ENCODE results near the gene MAP2K7. TPM values are rescaled to one million over a fixed set of nuclear protein-coding genes. Genes with fewer than 3 reads are reported as not detected.

MAP2K7 gene
- 10 to 100 TPM in 1 of 2 donors, 1 to 10 TPM in 1; 8.6 to 11.0 TPM for total RNA-seq

GRCh38 chr19:7903244-7904073, at the start of gene MAP2K7:
MAP2K7 (plus strand) TSS chr19:7903877; CDS start chr19:7903945, 68 bp downstream.

GRCh38 chr19:7874076-7874896, 29.4 kb upstream of the MAP2K7 start, which contains the start of gene PRR36:
PRR36 (minus strand) TSS chr19:7874390; CDS start chr19:7873689, 701 bp downstream.

DNA sequence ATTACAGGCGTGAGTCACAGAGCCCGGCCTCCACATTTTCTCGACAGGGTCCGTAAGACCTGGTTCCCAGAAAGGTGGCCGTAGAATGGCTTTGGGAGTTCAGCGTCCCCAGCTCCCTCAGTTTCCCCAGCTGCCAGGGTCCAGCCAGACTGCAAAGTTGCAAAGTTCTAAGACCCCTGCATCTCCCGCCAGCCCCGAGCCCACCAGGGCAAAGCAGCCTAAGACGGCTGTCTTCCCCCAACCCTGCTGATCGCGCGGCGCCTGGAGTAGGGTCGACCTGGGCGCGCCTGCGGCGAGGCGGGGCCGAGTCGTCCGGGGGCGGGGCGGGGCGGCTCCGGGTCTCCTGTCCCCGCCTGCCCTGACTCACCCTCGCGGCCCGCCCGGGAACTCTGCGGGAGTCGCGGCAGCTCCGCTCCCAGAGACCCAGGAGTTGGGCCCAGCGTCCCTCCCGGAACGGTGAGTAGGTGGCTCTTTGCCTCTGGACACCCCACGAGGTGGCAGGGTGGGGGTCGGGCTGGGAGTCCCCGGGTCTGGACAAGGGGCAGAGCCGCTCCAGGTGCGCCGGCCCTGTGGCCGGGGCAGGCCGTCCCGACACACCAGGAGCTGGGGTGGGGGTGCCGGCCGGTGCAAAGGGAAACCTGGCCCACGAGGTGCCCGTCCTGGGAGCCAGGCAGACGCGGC, 15.4 kb upstream of the MAP2K7 start, which contains the start of gene LRRC8E:
LRRC8E (plus strand) TSS at position 366 of the 681 bp plus-strand sequence. CDS start 7,094 bp downstream, outside the sequence.

GRCh38 chr19:7914598-7915045, 10.9 kb downstream of the MAP2K7 start, which contains the start of gene TGFBR3L:
TGFBR3L (plus strand) TSS chr19:7914830.

DNA sequence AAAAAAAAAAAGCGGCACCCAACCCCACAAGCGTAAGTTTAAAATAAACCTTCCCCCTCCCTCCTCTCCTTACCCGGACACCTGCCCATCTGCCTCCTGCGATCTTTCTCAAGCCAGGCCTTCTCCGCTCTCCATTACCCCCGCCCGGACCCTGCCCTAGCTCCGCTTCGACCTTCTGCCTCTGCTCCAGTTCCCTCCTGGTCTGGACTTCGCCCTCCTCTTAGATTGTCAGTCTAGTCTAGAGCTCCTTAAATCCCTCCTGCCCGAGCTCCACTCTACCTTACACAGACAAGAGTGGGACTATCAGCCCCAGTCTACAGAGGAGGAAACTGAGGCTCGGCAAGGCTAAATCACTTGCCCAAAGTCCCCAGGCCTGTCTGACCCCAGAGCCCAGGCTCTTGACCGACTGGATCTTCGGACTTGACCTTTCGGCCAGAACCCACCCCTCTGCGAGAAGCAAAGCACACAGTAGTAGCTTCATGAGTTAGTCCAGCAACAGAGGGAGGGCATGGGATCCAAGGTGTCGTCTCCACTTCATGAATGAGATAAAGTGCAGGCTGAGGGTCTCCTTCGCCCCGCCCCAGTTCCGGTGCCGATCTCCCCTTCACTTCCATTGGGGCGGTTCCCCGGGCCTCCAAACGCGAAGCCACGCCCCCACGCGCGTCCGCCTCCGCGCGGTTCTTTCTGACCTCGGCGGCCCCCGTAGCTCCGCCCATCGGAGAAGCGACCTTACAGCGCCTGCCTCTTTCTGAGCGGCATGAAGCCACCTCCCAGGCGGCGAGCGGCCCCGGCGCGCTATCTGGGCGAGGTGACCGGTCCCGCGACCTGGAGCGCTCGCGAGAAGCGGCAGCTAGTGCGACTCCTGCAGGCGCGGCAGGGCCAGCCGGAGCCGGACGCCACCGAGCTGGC, 16.2 kb downstream of the MAP2K7 start, which contains the start of gene SNAPC2:
SNAPC2 (plus strand) TSS at position 729 of the 909 bp plus-strand sequence; CDS start at position 758, 29 bp downstream.

DNA sequence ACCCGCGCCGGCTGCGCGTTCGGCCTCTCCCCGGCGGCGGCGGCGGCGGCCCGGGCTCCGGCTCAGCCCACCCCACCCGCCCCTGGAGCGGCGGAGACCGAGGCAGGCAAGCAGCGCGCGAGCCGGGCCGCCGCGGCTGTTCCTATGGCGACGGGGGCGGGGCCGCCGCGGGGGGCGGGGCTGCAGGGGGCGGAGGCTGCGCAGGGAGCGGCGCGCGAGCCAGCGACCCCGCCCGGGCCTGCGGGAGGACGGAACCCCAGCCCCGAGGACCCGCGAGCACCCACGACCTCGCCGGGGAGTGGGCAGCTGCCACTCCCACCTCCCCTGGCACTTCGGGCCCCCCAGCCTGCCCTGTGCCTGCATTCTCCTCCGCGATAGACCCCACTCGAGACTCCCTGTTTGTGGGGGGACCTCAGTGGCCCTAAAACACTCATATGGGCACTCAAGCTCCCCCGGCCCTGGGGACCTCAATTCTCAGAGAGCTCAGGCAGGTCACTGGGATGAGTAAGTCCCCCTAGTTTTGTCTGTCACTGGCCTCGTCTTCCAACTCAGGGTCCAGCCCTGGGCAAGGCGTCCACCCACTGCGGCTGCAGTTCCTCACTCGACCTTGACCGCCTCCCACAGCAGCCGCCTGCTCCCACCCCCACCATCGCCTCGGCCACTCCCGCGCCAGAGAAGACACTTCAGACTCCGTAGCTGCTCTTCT, 22.5 kb downstream of the MAP2K7 start, which contains the start of gene CTXN1:
CTXN1 (minus strand) TSS at position 115 of the 706 bp plus-strand sequence. CDS start 597 bp downstream, outside the sequence.

GRCh38 chr19:7943444-7944176, 39.9 kb downstream of the MAP2K7 start, which contains the start of gene TIMM44:
TIMM44 (minus strand) TSS chr19:7943666; CDS start chr19:7943651, 15 bp downstream.

Other genes starting within 250 kb of the MAP2K7 start
- gene RETN, start 234.8 kb upstream of the MAP2K7 start, total RNA-seq, result not detected
- gene MCEMP1, start 226.8 kb upstream of the MAP2K7 start, total RNA-seq, result not detected
- 10 to 100 TPM; 17.2 to 19.3 TPM for gene TRAPPC5, start 223.0 kb upstream of the MAP2K7 start, total RNA-seq
- not detected for gene FCER2, start 201.7 kb upstream of the MAP2K7 start, total RNA-seq
- not detected for gene CLEC4G, start 171.8 kb upstream of the MAP2K7 start, total RNA-seq
- not detected for gene CD209, start 156.3 kb upstream of the MAP2K7 start, total RNA-seq
- gene CLEC4M, start 140.6 kb upstream of the MAP2K7 start, total RNA-seq, result not detected
- gene EVI5L, start 73.7 kb upstream of the MAP2K7 start, total RNA-seq, result 10 to 100 TPM; 11.3 to 18.9 TPM
- gene PRR36, start 29.5 kb upstream of the MAP2K7 start, total RNA-seq, result not detected
- 1 to 10 TPM; 2.1 to 6.0 TPM for gene LRRC8E, start 15.4 kb upstream of the MAP2K7 start, total RNA-seq
- under 1 TPM in 1 of 2 donors, not detected in 1; 0.67 TPM for gene TGFBR3L, start 11.0 kb downstream of the MAP2K7 start, total RNA-seq
- gene SNAPC2, start 16.5 kb downstream of the MAP2K7 start, total RNA-seq, result 10 to 100 TPM; 19.3 to 25.3 TPM
- gene CTXN1, start 22.3 kb downstream of the MAP2K7 start, total RNA-seq, result under 1 TPM; 0.33 to 0.34 TPM
- 10 to 100 TPM; 38.2 to 57.9 TPM for gene TIMM44, start 39.8 kb downstream of the MAP2K7 start, total RNA-seq
- 10 to 100 TPM; 27.2 to 43.6 TPM for gene ELAVL1, start 101.8 kb downstream of the MAP2K7 start, total RNA-seq
- gene CCL25, start 148.9 kb downstream of the MAP2K7 start, total RNA-seq, result not detected
- not detected for gene FBN3, start 245.7 kb downstream of the MAP2K7 start, total RNA-seq

Measured in melanocyte of skin (primary cell).